ENCODE data around the gene CDH4. TPM values are rescaled to one million over a fixed set of nuclear protein-coding genes. Genes with fewer than 3 reads are reported as not detected.
"Not testable (repeated sequence)": the region's sequence is repeated elsewhere in the genome, so short reads cannot be mapped to it uniquely, and the experiment has no call there.

Gene CDH4
- total RNA-seq, 4 donors from 2014 or later, result not detected

- intact Hi-C loops (cut with DNase I; ENCODE audit: low total_unique reads), result no loop called here
- H3K27me3 ChIP-seq, result no peaks in the 10 kb centered on the region
- 78 to 80% methylated on average over 1 to 9 of the region's 9 CpGs for WGBS, 2 donors (ENCODE audit: low coverage in 1 of 2)
- no peak for DNase-seq
- H3K4me3 ChIP-seq, result no peak overlapping the region
- H3K9me3 ChIP-seq, result no peaks in the 10 kb centered on the region
- no peak for TF ChIP-seq EP300 (IDR thresholded peaks at IDR 0.05; ENCODE audit: low read depth)
- no peak for TF ChIP-seq POLR2A (IDR thresholded peaks at IDR 0.05)
- no peak for TF ChIP-seq POLR2AphosphoS5 (IDR thresholded peaks at IDR 0.05)
- no peak for TF ChIP-seq CTCF (IDR thresholded peaks at IDR 0.05)
- no peaks in the 10 kb centered on the region for H3K36me3 ChIP-seq
- in situ Hi-C loops (cut with MboI; ENCODE audit: low pct_ligation_motif_present in 1 of 4, low pct_unique_long_range_greater_than_20kb in 1 of 4, low sequenced_read_pairs in 3 of 4), result no loop called here
- H3K4me1 ChIP-seq, result no peaks in the 10 kb centered on the region
- no peak overlapping the region for H3K27ac ChIP-seq
Observed at GRCh38 chr20:61478094-61478493, 226.0 kb downstream of the CDH4 start.

GRCh38 chr20:61478611-61479305 is 226.7 kb downstream of the CDH4 start:
- Histone ChIP-seq H3K27ac (no peak overlapping the region), H3K36me3 (no peaks in the 10 kb centered on the region), H3K27me3 (no peaks in the 10 kb centered on the region), H3K9me3 (no peaks in the 10 kb centered on the region), H3K4me1 (no peaks in the 10 kb centered on the region), H3K4me3 (no peak overlapping the region)
- in situ Hi-C loops (cut with MboI; ENCODE audit: low pct_ligation_motif_present in 1 of 4, low pct_unique_long_range_greater_than_20kb in 1 of 4, low sequenced_read_pairs in 3 of 4) (no loop called here), intact Hi-C loops (cut with DNase I; ENCODE audit: low total_unique reads) (no loop called here)
- 86 to 87% methylated on average over 11 to 13 of the region's 13 CpGs for WGBS, 2 donors (ENCODE audit: low coverage in 1 of 2)
- no peak for TF ChIP-seq POLR2A (IDR thresholded peaks at IDR 0.05)
- TF ChIP-seq POLR2AphosphoS5 (IDR thresholded peaks at IDR 0.05), result no peak
- no peak for TF ChIP-seq EP300 (IDR thresholded peaks at IDR 0.05; ENCODE audit: low read depth)
- TF ChIP-seq CTCF (IDR thresholded peaks at IDR 0.05), result no peak
- DNase-seq, result no peak

- H3K27me3 ChIP-seq; H3K9me3 ChIP-seq; H3K4me3 ChIP-seq; H3K27ac ChIP-seq; intact Hi-C loops (cut with DNase I; ENCODE audit: low total_unique reads); H3K36me3 ChIP-seq; in situ Hi-C loops (cut with MboI; ENCODE audit: low pct_ligation_motif_present in 1 of 4, low pct_unique_long_range_greater_than_20kb in 1 of 4, low sequenced_read_pairs in 3 of 4); DNase-seq; H3K4me1 ChIP-seq: not testable (repeated sequence)
- WGBS, 2 donors (ENCODE audit: low coverage in 1 of 2), result 77 to 88% methylated on average over 3 to 4 of the region's 4 CpGs
Observed at GRCh38 chr20:61479433-61479832, 227.4 kb downstream of the CDH4 start.

- in situ Hi-C loops (cut with MboI; ENCODE audit: low pct_ligation_motif_present in 1 of 4, low pct_unique_long_range_greater_than_20kb in 1 of 4, low sequenced_read_pairs in 3 of 4), result no loop called here
- Histone ChIP-seq H3K4me3 (no peak overlapping the region), H3K9me3 (no peaks in the 10 kb centered on the region)
Observed at GRCh38 chr20:61480158-61480825, 228.2 kb downstream of the CDH4 start.

More at GRCh38 chr20:61480158-61480825, 228.2 kb downstream of the CDH4 start:
- Histone ChIP-seq H3K4me1 (no peaks in the 10 kb centered on the region), H3K27me3 (no peaks in the 10 kb centered on the region), H3K27ac (no peak overlapping the region), H3K36me3 (no peaks in the 10 kb centered on the region)
- 86 to 89% methylated on average over 4 to 16 of the region's 16 CpGs for WGBS, 2 donors (ENCODE audit: low coverage in 1 of 2)
- intact Hi-C loops (cut with DNase I; ENCODE audit: low total_unique reads), result no loop called here
- TF ChIP-seq POLR2AphosphoS5 (IDR thresholded peaks at IDR 0.05), result no peak
- no peak for TF ChIP-seq EP300 (IDR thresholded peaks at IDR 0.05; ENCODE audit: low read depth)
- no peak for TF ChIP-seq POLR2A (IDR thresholded peaks at IDR 0.05)
- no peak for TF ChIP-seq CTCF (IDR thresholded peaks at IDR 0.05)
- DNase-seq, result no peak
